Parathyroid adenoma (tissue), 2 donors: ENCODE results near the gene NFIB.

Experiments
- H2AFZ ChIP-seq: fragments of 300-600 bp; sonication (generic); one replicate; pipeline ENCODE4 v1.7.0; 2017; ENCODE audit warnings: antibody characterized with exemption, mild to moderate bottlenecking
- H3K27ac ChIP-seq: fragments of 300-600 bp; sonication (generic); one replicate; pipeline ENCODE4 v1.7.0; 2017
- H3K27me3 ChIP-seq: fragments of 300-600 bp; sonication (generic); one replicate; pipeline ENCODE4 v1.7.0; 2017; ENCODE audit warnings: low read length; ENCODE audit not compliant: control insufficient read depth, insufficient read depth
- H3K36me3 ChIP-seq: fragments of 300-600 bp; sonication (generic); one replicate; pipeline ENCODE4 v1.7.0; 2017; ENCODE audit warnings: low read length; ENCODE audit not compliant: control insufficient read depth, insufficient read depth
- H3K4me1 ChIP-seq: fragments of 300-600 bp; sonication (generic); one replicate; pipeline ENCODE4 v1.7.0; 2017; ENCODE audit warnings: control low read depth
- H3K4me2 ChIP-seq: fragments of 300-600 bp; sonication (generic); one replicate; pipeline ENCODE4 v1.7.0; 2017; ENCODE audit warnings: low read length
- H3K4me3 ChIP-seq: fragments of 300-600 bp; sonication (generic); one replicate; pipeline ENCODE4 v1.7.0; 2017; ENCODE audit warnings: low read depth, low read length
- H3K79me2 ChIP-seq: fragments of 300-600 bp; sonication (generic); one replicate; pipeline ENCODE4 v1.7.0; 2017; ENCODE audit warnings: control low read depth
- H3K9ac ChIP-seq: fragments of 300-600 bp; sonication (generic); one replicate; pipeline ENCODE4 v1.7.0; 2017; ENCODE audit warnings: mild to moderate bottlenecking
- H3K9me3 ChIP-seq: fragments of 300-600 bp; sonication (generic); one replicate; pipeline ENCODE4 v1.7.0; 2017; ENCODE audit warnings: low read length; ENCODE audit not compliant: control insufficient read depth
- TF ChIP-seq, protein P1 (sequence below): fragments of 300-600 bp; sonication (generic); IDR thresholded peaks from one replicate; pipeline ENCODE4 v1.7.0; 2017; ENCODE audit warnings: antibody characterized with exemption, mild to moderate bottlenecking
- donor health status: primary hyperparathyroidism.

NFIB gene

DNA sequence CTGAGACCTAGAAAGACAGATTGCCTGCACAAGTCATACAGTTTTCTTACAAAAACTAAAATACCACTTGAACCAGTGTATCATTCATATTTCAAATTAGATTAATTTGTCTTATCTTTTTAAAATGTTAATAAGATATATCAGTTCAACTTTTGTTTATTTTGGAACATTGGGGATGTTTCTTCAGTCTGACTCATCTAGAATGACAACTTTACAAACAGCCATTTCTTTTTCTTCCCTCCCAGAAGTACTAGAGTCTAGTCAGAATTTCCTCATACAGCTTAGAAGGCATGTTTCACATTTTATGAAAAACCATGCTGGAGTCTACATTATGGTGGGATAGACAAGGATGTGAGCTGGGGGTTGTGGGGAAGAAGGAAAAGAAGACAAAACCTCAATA is 262.5 kb downstream of the NFIB start:
- H3K4me2 ChIP-seq: no peak overlapping the region
- no peaks in the 10 kb centered on the region for H3K9me3 ChIP-seq
- H2AFZ ChIP-seq: no peak overlapping the region
- H3K27ac ChIP-seq: no peak overlapping the region
- H3K36me3 ChIP-seq: no peaks in the 10 kb centered on the region
- H3K79me2 ChIP-seq: no peaks in the 10 kb centered on the region
- no peaks in the 10 kb centered on the region for H3K27me3 ChIP-seq
- no peak overlapping the region for H3K9ac ChIP-seq
- H3K4me3 ChIP-seq: no peak overlapping the region
- TF ChIP-seq, protein P1, sequence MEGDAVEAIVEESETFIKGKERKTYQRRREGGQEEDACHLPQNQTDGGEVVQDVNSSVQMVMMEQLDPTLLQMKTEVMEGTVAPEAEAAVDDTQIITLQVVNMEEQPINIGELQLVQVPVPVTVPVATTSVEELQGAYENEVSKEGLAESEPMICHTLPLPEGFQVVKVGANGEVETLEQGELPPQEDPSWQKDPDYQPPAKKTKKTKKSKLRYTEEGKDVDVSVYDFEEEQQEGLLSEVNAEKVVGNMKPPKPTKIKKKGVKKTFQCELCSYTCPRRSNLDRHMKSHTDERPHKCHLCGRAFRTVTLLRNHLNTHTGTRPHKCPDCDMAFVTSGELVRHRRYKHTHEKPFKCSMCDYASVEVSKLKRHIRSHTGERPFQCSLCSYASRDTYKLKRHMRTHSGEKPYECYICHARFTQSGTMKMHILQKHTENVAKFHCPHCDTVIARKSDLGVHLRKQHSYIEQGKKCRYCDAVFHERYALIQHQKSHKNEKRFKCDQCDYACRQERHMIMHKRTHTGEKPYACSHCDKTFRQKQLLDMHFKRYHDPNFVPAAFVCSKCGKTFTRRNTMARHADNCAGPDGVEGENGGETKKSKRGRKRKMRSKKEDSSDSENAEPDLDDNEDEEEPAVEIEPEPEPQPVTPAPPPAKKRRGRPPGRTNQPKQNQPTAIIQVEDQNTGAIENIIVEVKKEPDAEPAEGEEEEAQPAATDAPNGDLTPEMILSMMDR: no peak
- no peaks in the 10 kb centered on the region for H3K4me1 ChIP-seq

DNA sequence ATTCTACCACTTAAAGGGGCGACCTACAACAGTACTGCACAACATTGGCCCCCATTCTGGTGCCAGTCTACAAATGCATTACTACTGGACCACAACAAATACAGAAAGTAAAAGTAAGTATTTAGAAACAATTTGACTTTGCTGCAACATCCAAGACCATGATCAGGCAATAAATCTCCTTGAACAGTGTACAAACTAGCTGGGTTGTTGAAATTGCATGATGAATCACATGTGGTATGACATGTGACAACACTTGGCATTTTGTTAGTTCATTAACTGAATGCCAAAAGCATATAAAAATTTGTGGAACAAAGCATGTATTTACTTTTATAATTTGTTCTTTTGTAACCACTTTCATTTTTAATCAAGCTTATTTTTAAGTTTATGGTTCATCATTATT is 270.5 kb downstream of the NFIB start:
- Histone ChIP-seq H3K4me3 (no peak overlapping the region), H3K36me3 (no peaks in the 10 kb centered on the region), H3K4me2 (no peak overlapping the region), H3K79me2 (no peaks in the 10 kb centered on the region), H3K9ac (no peak overlapping the region), H3K27me3 (no peaks in the 10 kb centered on the region), H3K9me3 (no peaks in the 10 kb centered on the region), H3K4me1 (no peaks in the 10 kb centered on the region), H3K27ac (no peak overlapping the region), H2AFZ (no peak overlapping the region)
- TF ChIP-seq, protein P1: no peak

DNA sequence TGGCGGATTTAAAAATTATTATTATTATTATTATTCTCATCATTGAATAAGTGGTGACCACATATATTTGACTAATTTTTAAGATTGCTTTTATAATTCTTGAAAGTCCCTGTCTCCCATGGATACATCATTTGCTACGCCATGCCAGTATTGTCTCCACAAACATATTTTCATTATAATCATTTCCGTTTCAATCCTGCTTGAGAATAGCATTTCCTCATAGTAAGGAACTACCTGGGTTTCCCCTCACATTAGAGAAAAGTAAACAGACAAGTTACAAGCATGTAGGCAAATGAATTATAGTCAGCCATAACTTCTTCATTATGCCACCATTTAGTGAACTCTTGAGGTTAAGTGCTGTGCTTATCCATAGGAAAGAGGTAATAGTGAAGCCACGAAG is 276.6 kb downstream of the NFIB start:
- no peak overlapping the region for H2AFZ ChIP-seq
- no peaks in the 10 kb centered on the region for H3K79me2 ChIP-seq
- no peaks in the 10 kb centered on the region for H3K27me3 ChIP-seq
- H3K27ac ChIP-seq: no peak overlapping the region
- no peaks in the 10 kb centered on the region for H3K36me3 ChIP-seq
- H3K9ac ChIP-seq: no peak overlapping the region
- H3K4me3 ChIP-seq: no peak overlapping the region
- H3K4me2 ChIP-seq: no peak overlapping the region
- no peaks in the 10 kb centered on the region for H3K9me3 ChIP-seq
- TF ChIP-seq, protein P1: no peak
- no peaks in the 10 kb centered on the region for H3K4me1 ChIP-seq

DNA sequence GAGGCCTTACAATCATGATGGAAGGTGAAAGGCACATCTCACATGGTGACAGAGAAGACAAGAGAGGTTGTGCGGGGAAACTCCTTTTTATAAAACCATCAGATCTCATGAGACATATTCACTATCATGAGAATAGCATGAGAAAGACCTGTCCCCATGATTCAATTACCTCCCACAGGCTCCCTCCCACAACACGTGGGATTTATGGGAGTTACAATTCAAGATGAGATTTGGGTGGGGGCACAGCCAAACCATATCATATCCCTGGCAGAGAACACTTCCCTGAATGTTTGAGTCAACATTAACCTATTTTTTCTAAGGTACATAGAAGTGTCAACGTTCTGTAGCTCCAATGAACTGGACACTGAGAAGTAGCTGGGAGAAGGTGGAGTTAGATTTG is 280.9 kb downstream of the NFIB start:
- Histone ChIP-seq H2AFZ (no peak overlapping the region), H3K4me2 (no peak overlapping the region), H3K27me3 (no peaks in the 10 kb centered on the region), H3K4me1 (no peaks in the 10 kb centered on the region), H3K36me3 (no peaks in the 10 kb centered on the region), H3K27ac (no peak overlapping the region), H3K79me2 (no peaks in the 10 kb centered on the region), H3K9me3 (no peaks in the 10 kb centered on the region), H3K4me3 (no peak overlapping the region), H3K9ac (no peak overlapping the region)
- TF ChIP-seq, protein P1: no peak
